SK-N-SH treated with all-trans-retinoic acid at 6 μM for 48 hours (cell line): ENCODE data around the gene UTP14A.

Source experiments
- ARNTL ChIP-seq: fragments of 450-650 bp; formaldehyde crosslinking; IDR thresholded peaks from 2 replicates; pipeline ENCODE4 v1.5.0; 2020; ENCODE audit warnings: low read depth, mild to moderate bottlenecking, moderate library complexity, borderline replicate concordance
- ESRRG ChIP-seq: fragments of 250-450 bp; sonication (Bioruptor Pico); IDR thresholded peaks from 2 replicates; pipeline ENCODE4 v1.6.1; 2021; ENCODE audit warnings: mild to moderate bottlenecking
- GLIS3 ChIP-seq: fragments of 250-450 bp; sonication (Bioruptor Pico); IDR thresholded peaks from 2 replicates; pipeline ENCODE4 v1.5.0; 2020; ENCODE audit warnings: mild to moderate bottlenecking, moderate library complexity
- RARB ChIP-seq: fragments of 250-450 bp; sonication (Bioruptor Pico); IDR thresholded peaks from 2 replicates; pipeline ENCODE4 v1.8.0; 2021; ENCODE audit warnings: mild to moderate bottlenecking, moderate library complexity
- SNAI2 ChIP-seq: fragments of 250-450 bp; sonication (Bioruptor Pico); IDR thresholded peaks from 2 replicates; pipeline ENCODE4 v1.5.0; 2020; ENCODE audit warnings: mild to moderate bottlenecking, moderate library complexity
- ZFP30 ChIP-seq: fragments of 450-650 bp; formaldehyde crosslinking; IDR thresholded peaks from 2 replicates; pipeline ENCODE4 v1.5.0; 2022; ENCODE audit warnings: mild to moderate bottlenecking, moderate library complexity
- ZNF70 ChIP-seq: fragments of 450-650 bp; formaldehyde crosslinking; IDR thresholded peaks from 2 replicates; pipeline ENCODE4 v1.5.0; 2020; ENCODE audit warnings: mild to moderate bottlenecking, moderate library complexity
- ZNF8 ChIP-seq: fragments of 450-650 bp; formaldehyde crosslinking; IDR thresholded peaks from 2 replicates; pipeline ENCODE4 v1.5.0; 2020; ENCODE audit warnings: mild to moderate bottlenecking, moderate library complexity
- TF ChIP-seq, protein P1 (sequence below): fragments of 250-450 bp; sonication (Bioruptor Pico); IDR thresholded peaks from 2 replicates; pipeline ENCODE4 v1.8.0; 2020; ENCODE audit warnings: mild to moderate bottlenecking, moderate library complexity, borderline replicate concordance
- TF ChIP-seq, protein P2 (sequence below): fragments of 250-450 bp; sonication (Bioruptor Pico); IDR thresholded peaks from 2 replicates; pipeline ENCODE4 v1.5.1; 2021; ENCODE audit warnings: mild to moderate bottlenecking, moderate library complexity

DNA sequence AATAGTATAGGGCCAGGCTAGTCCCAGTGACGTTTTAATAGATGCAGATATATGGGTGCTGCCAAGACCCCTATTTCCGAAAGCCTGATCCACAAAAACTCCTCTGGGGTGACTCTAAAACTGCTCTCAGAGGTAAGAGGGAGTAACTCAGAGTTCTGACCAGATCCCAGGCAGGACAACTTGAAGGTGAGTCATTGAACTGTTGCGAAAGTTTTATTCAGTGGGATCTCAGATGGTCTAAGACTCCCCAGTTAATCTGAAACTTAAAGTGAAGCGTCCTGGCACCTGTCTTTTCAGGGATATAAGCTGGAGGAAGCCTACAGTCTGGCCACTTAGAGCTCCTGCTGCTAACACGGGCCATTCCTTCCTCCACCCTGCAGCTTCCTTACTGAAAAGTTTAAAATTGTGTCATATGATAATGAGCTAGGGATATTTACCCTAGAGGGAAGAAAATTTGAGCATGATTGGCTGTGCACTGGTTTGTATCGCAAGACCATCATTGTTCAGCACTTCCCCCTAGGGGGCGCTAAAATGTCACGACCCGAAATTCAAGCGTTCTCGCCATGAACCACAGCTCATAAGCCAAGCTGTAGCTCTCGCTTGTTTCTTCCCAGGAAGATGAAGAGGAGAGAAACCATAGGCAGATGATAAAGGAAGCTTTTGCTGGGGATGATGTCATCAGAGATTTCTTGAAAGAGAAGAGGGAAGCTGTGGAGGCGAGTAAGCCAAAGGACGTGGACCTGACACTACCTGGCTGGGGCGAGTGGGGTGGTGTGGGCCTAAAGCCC lies 19.5 kb downstream of the UTP14A start:
- TF ChIP-seq ZNF70 (no peak), ZNF8 (CRISPR knock-in tag) (no peak), ESRRG (CRISPR knock-in tag) (no peak), ARNTL (CRISPR knock-in tag) (no peak), SNAI2 (CRISPR knock-in tag) (no peak), ZFP30 (no peak), RARB (CRISPR knock-in tag) (no peak), GLIS3 (CRISPR knock-in tag) (no peak)
- TF ChIP-seq, protein P1, sequence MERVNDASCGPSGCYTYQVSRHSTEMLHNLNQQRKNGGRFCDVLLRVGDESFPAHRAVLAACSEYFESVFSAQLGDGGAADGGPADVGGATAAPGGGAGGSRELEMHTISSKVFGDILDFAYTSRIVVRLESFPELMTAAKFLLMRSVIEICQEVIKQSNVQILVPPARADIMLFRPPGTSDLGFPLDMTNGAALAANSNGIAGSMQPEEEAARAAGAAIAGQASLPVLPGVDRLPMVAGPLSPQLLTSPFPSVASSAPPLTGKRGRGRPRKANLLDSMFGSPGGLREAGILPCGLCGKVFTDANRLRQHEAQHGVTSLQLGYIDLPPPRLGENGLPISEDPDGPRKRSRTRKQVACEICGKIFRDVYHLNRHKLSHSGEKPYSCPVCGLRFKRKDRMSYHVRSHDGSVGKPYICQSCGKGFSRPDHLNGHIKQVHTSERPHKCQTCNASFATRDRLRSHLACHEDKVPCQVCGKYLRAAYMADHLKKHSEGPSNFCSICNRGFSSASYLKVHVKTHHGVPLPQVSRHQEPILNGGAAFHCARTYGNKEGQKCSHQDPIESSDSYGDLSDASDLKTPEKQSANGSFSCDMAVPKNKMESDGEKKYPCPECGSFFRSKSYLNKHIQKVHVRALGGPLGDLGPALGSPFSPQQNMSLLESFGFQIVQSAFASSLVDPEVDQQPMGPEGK = no peak
- TF ChIP-seq, protein P2, sequence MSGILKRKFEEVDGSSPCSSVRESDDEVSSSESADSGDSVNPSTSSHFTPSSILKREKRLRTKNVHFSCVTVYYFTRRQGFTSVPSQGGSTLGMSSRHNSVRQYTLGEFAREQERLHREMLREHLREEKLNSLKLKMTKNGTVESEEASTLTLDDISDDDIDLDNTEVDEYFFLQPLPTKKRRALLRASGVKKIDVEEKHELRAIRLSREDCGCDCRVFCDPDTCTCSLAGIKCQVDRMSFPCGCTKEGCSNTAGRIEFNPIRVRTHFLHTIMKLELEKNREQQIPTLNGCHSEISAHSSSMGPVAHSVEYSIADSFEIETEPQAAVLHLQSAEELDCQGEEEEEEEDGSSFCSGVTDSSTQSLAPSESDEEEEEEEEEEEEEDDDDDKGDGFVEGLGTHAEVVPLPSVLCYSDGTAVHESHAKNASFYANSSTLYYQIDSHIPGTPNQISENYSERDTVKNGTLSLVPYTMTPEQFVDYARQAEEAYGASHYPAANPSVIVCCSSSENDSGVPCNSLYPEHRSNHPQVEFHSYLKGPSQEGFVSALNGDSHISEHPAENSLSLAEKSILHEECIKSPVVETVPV (CRISPR knock-in tag) = no peak
